ENCODE measurements around the gene CXCL3.

The CXCL3 gene

DNA sequence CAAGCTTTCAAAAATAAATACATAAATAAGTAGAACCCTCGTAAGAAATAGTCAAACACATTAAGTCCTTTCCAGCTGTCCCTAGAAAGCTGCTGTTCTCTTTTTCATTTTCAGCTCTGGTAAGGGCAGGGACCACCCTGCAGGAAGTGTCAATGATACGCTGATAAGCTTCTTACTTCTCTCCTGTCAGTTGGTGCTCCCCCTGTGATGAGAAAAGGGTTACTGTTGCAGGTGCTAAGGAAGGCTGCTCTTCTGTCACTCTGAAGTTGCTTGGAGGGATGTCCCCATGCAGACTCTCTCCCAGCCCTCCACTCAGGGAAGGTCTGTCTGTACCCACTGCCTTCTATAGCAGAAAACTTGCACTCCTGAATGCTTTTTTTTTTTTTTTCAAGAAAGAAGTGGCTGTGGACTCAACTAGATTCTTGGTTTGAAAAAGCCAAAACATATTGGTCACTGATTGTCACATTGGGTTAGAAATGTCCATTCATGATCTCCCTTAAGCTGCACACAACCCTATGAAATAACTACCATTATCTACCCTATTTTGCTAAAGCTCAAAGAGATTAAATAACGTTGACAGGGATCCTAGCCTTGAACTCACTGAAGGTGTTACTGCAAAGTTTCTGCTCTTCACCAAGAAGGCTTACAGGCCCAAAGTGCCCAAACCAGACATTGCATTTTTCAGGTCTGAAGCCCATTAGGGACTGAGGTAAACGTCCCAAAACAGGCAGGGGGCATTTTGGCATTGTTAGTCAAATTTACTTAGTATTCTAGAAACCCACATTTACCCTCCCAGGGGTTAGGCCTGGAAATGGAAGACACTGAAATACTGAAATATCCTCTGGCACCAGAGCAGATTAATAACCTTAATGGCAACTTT, 1.2 kb downstream of the CXCL3 start:
- in situ Hi-C loops (cut with HindIII; ENCODE audit: low sequenced_read_pairs), result no loop called here
- DNase-seq (ENCODE audit: low read depth), result no peak
- peak overlapping the region; percentile 88 for H3K4me3 ChIP-seq (ENCODE audit: low read depth, low read length)
- TF ChIP-seq CTCF (IDR thresholded peaks at IDR 0.05; ENCODE audit: low read depth, low read length, missing control alignments), result no peak

DNA sequence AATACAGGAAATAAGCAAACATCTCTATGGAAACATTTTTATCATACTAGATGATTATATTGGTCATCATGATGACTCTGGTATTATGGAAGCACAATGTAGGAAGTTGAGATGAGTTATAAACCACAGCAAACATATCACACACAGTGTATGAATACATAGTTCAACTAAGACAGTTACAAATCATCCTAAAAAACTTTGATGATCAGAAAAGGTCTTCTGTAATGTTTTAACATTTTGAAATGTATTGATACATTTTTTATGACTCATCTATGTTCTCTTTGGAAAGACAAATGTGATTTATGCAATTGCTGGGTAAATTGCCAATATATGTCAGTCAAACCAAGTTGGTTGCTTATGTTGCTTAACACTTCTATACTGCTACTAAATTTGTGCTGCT, 4.8 kb downstream of the CXCL3 start:
- in situ Hi-C loops (cut with HindIII; ENCODE audit: low sequenced_read_pairs), result no loop called here
- no peak for TF ChIP-seq CTCF (IDR thresholded peaks at IDR 0.05; ENCODE audit: low read depth, low read length, missing control alignments)
- DNase-seq (ENCODE audit: low read depth), result no peak
- H3K4me3 ChIP-seq (ENCODE audit: low read depth, low read length), result no peak overlapping the region

DNA sequence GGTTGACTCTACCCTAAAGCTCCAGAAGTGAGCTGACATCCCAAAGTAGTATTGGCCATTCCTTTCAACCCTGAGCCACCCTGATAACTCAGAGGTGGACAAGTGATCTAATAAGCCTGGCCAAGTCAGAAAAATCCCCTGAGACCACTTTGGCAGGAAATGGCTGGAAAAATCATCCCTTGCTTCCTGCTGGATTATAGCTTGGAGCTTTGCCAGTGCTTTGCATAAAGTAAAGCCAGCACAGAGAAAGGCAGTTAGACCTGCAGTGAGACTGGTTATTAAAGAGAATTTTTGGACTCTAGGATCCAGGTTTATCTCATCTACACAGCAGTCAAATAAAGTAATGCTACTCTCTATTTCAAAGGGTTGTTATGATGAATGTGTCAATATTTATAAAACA, 6.4 kb downstream of the CXCL3 start:
- no peak for TF ChIP-seq CTCF (IDR thresholded peaks at IDR 0.05; ENCODE audit: low read depth, low read length, missing control alignments)
- in situ Hi-C loops (cut with HindIII; ENCODE audit: low sequenced_read_pairs), result no loop called here
- H3K4me3 ChIP-seq (ENCODE audit: low read depth, low read length), result no peak overlapping the region
- no peak for DNase-seq (ENCODE audit: low read depth)

GRCh38 chr4:74031576-74031975, 6.9 kb downstream of the CXCL3 start:
- in situ Hi-C loops (cut with HindIII; ENCODE audit: low sequenced_read_pairs), result no loop called here

GRCh38 chr4:74030285-74030684, 8.2 kb downstream of the CXCL3 start:
- H3K4me3 ChIP-seq (ENCODE audit: low read depth, low read length), result no peak overlapping the region
- DNase-seq (ENCODE audit: low read depth), result no peak
- in situ Hi-C loops (cut with HindIII; ENCODE audit: low sequenced_read_pairs), result no loop called here
- no peak for TF ChIP-seq CTCF (IDR thresholded peaks at IDR 0.05; ENCODE audit: low read depth, low read length, missing control alignments)

More at GRCh38 chr4:74031576-74031975, 6.9 kb downstream of the CXCL3 start:
- no peak for TF ChIP-seq CTCF (IDR thresholded peaks at IDR 0.05; ENCODE audit: low read depth, low read length, missing control alignments)
- no peak overlapping the region for H3K4me3 ChIP-seq (ENCODE audit: low read depth, low read length)
- DNase-seq (ENCODE audit: low read depth), result no peak

DNA sequence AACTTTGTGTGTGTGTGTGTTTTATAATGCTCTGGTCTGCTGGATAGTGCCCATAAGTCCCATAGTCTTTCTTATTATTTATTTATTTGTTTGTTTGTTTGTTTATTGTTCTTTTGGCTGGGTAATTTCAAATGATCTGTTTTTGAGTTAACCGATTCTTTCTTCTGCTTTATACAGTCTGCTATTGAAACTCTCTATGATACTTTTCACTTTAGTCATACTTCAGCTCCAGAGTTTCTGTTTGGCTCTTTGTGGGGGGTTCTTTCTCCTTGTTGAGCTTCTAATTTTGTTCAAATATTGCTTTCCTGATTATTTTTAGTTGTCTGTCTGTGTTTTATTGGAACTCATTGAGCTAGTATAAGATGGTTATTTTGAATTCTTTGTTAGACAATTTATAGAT, 10.0 kb downstream of the CXCL3 start:
- H3K4me3 ChIP-seq (ENCODE audit: low read depth, low read length), result no peak overlapping the region
- in situ Hi-C loops (cut with HindIII; ENCODE audit: low sequenced_read_pairs), result no loop called here
- no peak for DNase-seq (ENCODE audit: low read depth)
- no peak for TF ChIP-seq CTCF (IDR thresholded peaks at IDR 0.05; ENCODE audit: low read depth, low read length, missing control alignments)

All from astrocyte of the cerebellum (primary cell).